H9 (cell line): Measurements from ENCODE around the gene RBPJL. TPM values are rescaled to one million over a fixed set of nuclear protein-coding genes. Genes with fewer than 3 reads are reported as not detected.

Experiments used
- DNase-seq: peaks from one replicate; pipeline ENCODE4 v3.0.0-alpha.2; 2017
- H2AFZ ChIP-seq: one replicate; pipeline ENCODE4 v1.6.1; 2013; ENCODE audit warnings: mild to moderate bottlenecking, low read length, control low read depth, moderate library complexity
- H2AK5ac ChIP-seq: 2 replicates; pipeline ENCODE4 v1.6.1; 2013; ENCODE audit warnings: low read length, control low read depth, mixed read lengths; ENCODE audit not compliant: insufficient read length
- H2BK120ac ChIP-seq: one replicate; pipeline ENCODE4 v1.6.1; 2013; ENCODE audit warnings: low read depth, mild to moderate bottlenecking, low read length, control low read depth, inconsistent platforms; ENCODE audit not compliant: poor library complexity, severe bottlenecking
- H2BK12ac ChIP-seq: 2 replicates; pipeline ENCODE4 v1.6.1; 2013; ENCODE audit warnings: low read length, control low read depth, mixed read lengths, low read depth; ENCODE audit not compliant: insufficient read length
- H2BK15ac ChIP-seq: 2 replicates; pipeline ENCODE4 v1.6.1; 2013; ENCODE audit warnings: low read depth, low read length, control low read depth
- H2BK20ac ChIP-seq: one replicate; pipeline ENCODE4 v1.6.1; 2013; ENCODE audit warnings: low read depth, mild to moderate bottlenecking, low read length, control low read depth, inconsistent platforms; ENCODE audit not compliant: poor library complexity, severe bottlenecking
- H2BK5ac ChIP-seq: 2 replicates; pipeline ENCODE4 v1.6.1; 2013; ENCODE audit warnings: low read length, control low read depth, mixed read lengths; ENCODE audit not compliant: insufficient read length
- H3K14ac ChIP-seq: 2 replicates; pipeline ENCODE4 v1.6.1; 2013; ENCODE audit warnings: low read length, control low read depth; ENCODE audit not compliant: insufficient read depth
- H3K18ac ChIP-seq: 2 replicates; pipeline ENCODE4 v1.6.1; 2013; ENCODE audit warnings: low read depth, mild to moderate bottlenecking, mixed read lengths, low read length, control low read depth; ENCODE audit not compliant: insufficient read length
- H3K23ac ChIP-seq: 2 replicates; pipeline ENCODE4 v1.6.1; 2013; ENCODE audit warnings: low read length, control low read depth, mixed read lengths, low read depth; ENCODE audit not compliant: insufficient read length
- H3K23me2 ChIP-seq: 2 replicates; pipeline ENCODE4 v1.6.1; 2013; ENCODE audit warnings: low read depth, mild to moderate bottlenecking, mixed read lengths, low read length, control low read depth; ENCODE audit not compliant: insufficient read length, poor library complexity, severe bottlenecking
- H3K27ac ChIP-seq: 2 replicates; pipeline ENCODE4 v1.5.1; 2013; ENCODE audit warnings: low read length, control low read depth, mixed read lengths, low read depth; ENCODE audit not compliant: insufficient read length
- H3K27me3 ChIP-seq: 2 replicates; pipeline ENCODE4 v1.6.1; 2013; ENCODE audit warnings: low read length, control low read depth, inconsistent platforms; ENCODE audit not compliant: insufficient read depth
- H3K4ac ChIP-seq: 2 replicates; pipeline ENCODE4 v1.6.1; 2013; ENCODE audit warnings: low read depth, mild to moderate bottlenecking, control low read depth, inconsistent platforms, low read length, moderate library complexity
- H3K4me1 ChIP-seq: 2 replicates; pipeline ENCODE4 v1.6.1; 2013; ENCODE audit warnings: low read length, control low read depth, inconsistent platforms; ENCODE audit not compliant: insufficient read depth
- H3K4me2 ChIP-seq: 2 replicates; pipeline ENCODE4 v1.6.1; 2013; ENCODE audit warnings: low read length, control low read depth, mixed read lengths; ENCODE audit not compliant: insufficient read length, insufficient read depth
- H3K56ac ChIP-seq: 2 replicates; pipeline ENCODE4 v1.6.1; 2013; ENCODE audit warnings: low read depth, mild to moderate bottlenecking, mixed read lengths, low read length, control low read depth; ENCODE audit not compliant: insufficient read length
- H3K79me1 ChIP-seq: 2 replicates; pipeline ENCODE4 v1.6.1; 2013; ENCODE audit warnings: low read depth, mild to moderate bottlenecking, moderate library complexity, low read length, control low read depth, inconsistent platforms; ENCODE audit not compliant: insufficient read depth, poor library complexity, severe bottlenecking
- H3K79me2 ChIP-seq: 2 replicates; pipeline ENCODE4 v1.6.1; 2013; ENCODE audit warnings: low read length, control low read depth, inconsistent platforms; ENCODE audit not compliant: insufficient read depth
- H3K9ac ChIP-seq: 2 replicates; pipeline ENCODE4 v1.6.1; 2013; ENCODE audit warnings: low read length, control low read depth, mixed read lengths; ENCODE audit not compliant: insufficient read length; ENCODE audit errors: extremely low read depth
- H3K9me3 ChIP-seq: one replicate; pipeline ENCODE4 v1.6.1; 2013; ENCODE audit warnings: low read depth, low read length, inconsistent platforms; ENCODE audit not compliant: control insufficient read depth
- H3T11ph ChIP-seq: one replicate; pipeline ENCODE4 v1.6.1; 2013; ENCODE audit warnings: mild to moderate bottlenecking, low read length, control low read depth, inconsistent platforms
- H4K20me1 ChIP-seq: one replicate; pipeline ENCODE4 v1.6.1; 2013; ENCODE audit not compliant: control insufficient read depth, insufficient read length, insufficient read depth
- H4K5ac ChIP-seq: 2 replicates; pipeline ENCODE4 v1.6.1; 2013; ENCODE audit warnings: low read depth, mild to moderate bottlenecking, mixed read lengths, low read length, control low read depth; ENCODE audit not compliant: insufficient read length
- H4K8ac ChIP-seq: replicated peaks from 2 replicates; pipeline ENCODE4 v1.6.1; 2013; ENCODE audit warnings: low read length, control low read depth, mixed read lengths, low read depth; ENCODE audit not compliant: insufficient read length
- H4K91ac ChIP-seq: 2 replicates; pipeline ENCODE4 v1.6.1; 2013; ENCODE audit warnings: low read depth, mild to moderate bottlenecking, moderate library complexity, mixed read lengths, low read length, control low read depth; ENCODE audit not compliant: insufficient read length
- H3K27ac Mint-ChIP-seq, 3 experiments: 2 replicates in 2 of 3; 3 replicates in 1 of 3; pipeline ENCODE4 v1.8.0; 2020 to 2021; ENCODE audit warnings: mixed read lengths in 3 of 3, mild to moderate bottlenecking in 1 of 3, moderate library complexity in 1 of 3
- H3K27me3 Mint-ChIP-seq: 2 replicates; pipeline ENCODE4 v1.8.0; 2021; ENCODE audit warnings: low read depth, mild to moderate bottlenecking, moderate library complexity, mixed read lengths
- H3K36me3 Mint-ChIP-seq, 3 experiments: 2 replicates in 2 of 3; 3 replicates in 1 of 3; pipeline ENCODE4 v1.8.0; 2020 to 2021; ENCODE audit warnings: low read depth in 3 of 3, mixed read lengths in 3 of 3; ENCODE audit not compliant: insufficient read depth in 1 of 3
- H3K4me1 Mint-ChIP-seq, 2 experiments: 2 replicates each; pipeline ENCODE4 v1.8.0; 2020; ENCODE audit warnings: mixed read lengths in 2 of 2
- H3K4me3 Mint-ChIP-seq, 2 experiments: 2 replicates in 1 of 2; 3 replicates in 1 of 2; pipeline ENCODE4 v1.8.0; 2020 to 2021; ENCODE audit warnings: mild to moderate bottlenecking in 2 of 2, mixed read lengths in 2 of 2, moderate library complexity in 1 of 2
- H3K9me3 Mint-ChIP-seq, 2 experiments: 2 replicates in 1 of 2; 3 replicates in 1 of 2; pipeline ENCODE4 v1.8.0; 2020; ENCODE audit warnings: mild to moderate bottlenecking in 2 of 2, mixed read lengths in 2 of 2, moderate library complexity in 1 of 2
- WGBS: extraction: QIAGEN DNeasy Blood & Tissue Kit; methylation state at CpG from one replicate; pipeline ENCODE4 v1.1.7; 2013; ENCODE audit warnings: missing lambda C conversion rate, low lambda C conversion rate, mixed read lengths; ENCODE audit not compliant: insufficient read length; ENCODE audit errors: extremely low coverage; 5-methylcytosine and 5-hydroxymethylcytosine counted together
- total RNA-seq: library from RNA; stranded (reverse); gene quantifications from 2 replicates; pipeline ENCODE4 v1.2.1, GENCODE V29; 2021
- TF ChIP-seq, protein P1 (sequence below): fragments of 200-600 bp; sonication (generic); conservative IDR thresholded peaks from 3 replicates; pipeline ENCODE4 v1.8.0; 2021; ENCODE audit warnings: antibody characterized with exemption, mild to moderate bottlenecking

The RBPJL gene
- total RNA-seq, 1 experiment from 2014 or later: 0.28 TPM

DNA sequence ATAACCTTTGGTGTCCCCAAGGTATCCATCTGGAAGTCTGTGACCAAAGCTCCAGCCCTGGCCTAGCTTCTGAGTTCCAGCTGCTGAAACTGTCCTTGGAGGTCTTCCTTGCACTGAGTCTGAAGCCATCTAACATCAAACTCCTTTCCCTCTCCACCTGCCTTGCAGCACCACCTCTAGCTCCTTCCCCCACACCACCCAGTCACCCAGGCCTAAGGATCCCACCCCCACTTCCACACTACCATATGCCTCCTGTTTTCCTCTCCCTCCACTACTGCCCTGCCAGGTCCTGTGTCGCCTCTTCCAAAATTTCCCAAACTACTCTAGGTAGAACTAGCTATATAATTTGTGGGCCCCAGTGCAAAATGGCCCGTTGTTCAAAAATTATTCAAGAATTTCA is 12.3 kb downstream of the RBPJL start:
- DNase-seq: no peak
- Histone ChIP-seq H3K14ac (no peak overlapping the region), H4K91ac (no peak overlapping the region), H3K27ac (no peak overlapping the region), H3K23me2 (no peaks in the 10 kb centered on the region), H3K9ac (no peak overlapping the region), H2BK5ac (no peak overlapping the region), H4K20me1 (no peaks in the 10 kb centered on the region), H3K27me3 (no peaks in the 10 kb centered on the region), H2BK20ac (no peak overlapping the region), H2AK5ac (no peak overlapping the region), H3K18ac (no peak overlapping the region), H3K79me1 (no peaks in the 10 kb centered on the region), H3K56ac (no peak overlapping the region), H2AFZ (no peak overlapping the region), H3K23ac (no peak overlapping the region), H3K9me3 (no peaks in the 10 kb centered on the region), H4K5ac (no peak overlapping the region), H3K4me1 (no peaks in the 10 kb centered on the region), H2BK12ac (no peak overlapping the region), H3K4ac (no peak overlapping the region), H3K4me2 (no peak overlapping the region), H2BK15ac (no peak overlapping the region), H3T11ph (no peak overlapping the region), H3K79me2 (no peaks in the 10 kb centered on the region), H2BK120ac (no peak overlapping the region), H4K8ac (no peak overlapping the region)
- no CpG with 5 or more reads among the region's 2 CpGs for WGBS
- TF ChIP-seq, protein P1, sequence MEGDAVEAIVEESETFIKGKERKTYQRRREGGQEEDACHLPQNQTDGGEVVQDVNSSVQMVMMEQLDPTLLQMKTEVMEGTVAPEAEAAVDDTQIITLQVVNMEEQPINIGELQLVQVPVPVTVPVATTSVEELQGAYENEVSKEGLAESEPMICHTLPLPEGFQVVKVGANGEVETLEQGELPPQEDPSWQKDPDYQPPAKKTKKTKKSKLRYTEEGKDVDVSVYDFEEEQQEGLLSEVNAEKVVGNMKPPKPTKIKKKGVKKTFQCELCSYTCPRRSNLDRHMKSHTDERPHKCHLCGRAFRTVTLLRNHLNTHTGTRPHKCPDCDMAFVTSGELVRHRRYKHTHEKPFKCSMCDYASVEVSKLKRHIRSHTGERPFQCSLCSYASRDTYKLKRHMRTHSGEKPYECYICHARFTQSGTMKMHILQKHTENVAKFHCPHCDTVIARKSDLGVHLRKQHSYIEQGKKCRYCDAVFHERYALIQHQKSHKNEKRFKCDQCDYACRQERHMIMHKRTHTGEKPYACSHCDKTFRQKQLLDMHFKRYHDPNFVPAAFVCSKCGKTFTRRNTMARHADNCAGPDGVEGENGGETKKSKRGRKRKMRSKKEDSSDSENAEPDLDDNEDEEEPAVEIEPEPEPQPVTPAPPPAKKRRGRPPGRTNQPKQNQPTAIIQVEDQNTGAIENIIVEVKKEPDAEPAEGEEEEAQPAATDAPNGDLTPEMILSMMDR: no peak
- H3K4me1 Mint-ChIP-seq: peaks cover 2 to 7% of the 10 kb centered on the region in 2 experiments; a peak in 1 of 4 replicates
- peaks cover 10% of the 10 kb centered on the region for H3K27me3 Mint-ChIP-seq
- H3K36me3 Mint-ChIP-seq: no peaks in the 10 kb centered on the region
- H3K9me3 Mint-ChIP-seq: no peaks in the 10 kb centered on the region
- H3K4me3 Mint-ChIP-seq: no peak overlapping the region
- no peak overlapping the region for H3K27ac Mint-ChIP-seq
